ENCODE data around the gene CTNNA3. TPM values are rescaled to one million over a fixed set of nuclear protein-coding genes. Genes with fewer than 3 reads are reported as not detected.

The CTNNA3 gene
- total and polyA plus RNA-seq, 2 donors (not counting 3 experiments of a cell fraction or from before 2014, with no cell fraction given), result not detected

DNA sequence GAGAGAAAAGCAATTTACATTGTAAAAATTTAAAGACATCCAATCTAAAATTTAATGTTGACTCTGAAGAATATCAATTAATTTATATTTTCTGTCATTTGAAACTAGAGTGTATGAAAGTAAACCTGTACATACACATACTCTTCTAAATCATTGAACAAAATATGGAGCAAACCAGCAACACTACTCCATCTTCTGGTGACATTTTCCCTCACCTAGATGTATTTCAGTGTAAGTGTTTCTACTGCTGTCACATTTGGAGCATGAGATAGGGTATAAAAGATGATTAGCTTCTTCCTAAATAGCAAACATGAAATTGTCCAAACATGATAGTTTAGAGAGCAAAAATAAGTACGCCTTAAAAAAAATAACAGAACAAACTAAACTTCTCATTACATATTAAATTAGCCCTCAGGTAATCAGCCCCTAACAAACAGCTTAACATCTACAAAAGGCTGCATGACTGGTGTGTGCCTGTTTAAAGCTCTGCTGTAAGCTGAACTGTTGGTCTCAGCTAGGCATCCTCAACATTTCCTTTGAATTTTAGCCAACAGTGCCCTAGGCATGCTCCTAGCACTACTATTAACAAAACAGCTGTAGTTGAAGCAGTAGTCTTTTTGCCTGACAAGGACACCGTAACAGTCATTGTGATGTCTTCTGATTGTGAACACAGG lies 189.8 kb downstream of the CTNNA3 start:
- CTCF ChIA-PET, result interaction anchor here (2.8 kb wide), 1 partner anchor 15 kb away, joined by 15 read pairs; no protein-coding TSS in a partner anchor
- H3K9me3 ChIP-seq (replicated peaks; ENCODE audit: control insufficient read depth, insufficient read depth, low read length), result no peaks in the 10 kb centered on the region
- H3K36me3 ChIP-seq (ENCODE audit: control insufficient read depth in 2 of 2, extremely low read depth in 1 of 2, insufficient read depth in 2 of 2, low read length in 2 of 2), result no peaks in the 10 kb centered on the region
- POLR2A ChIA-PET, result no interaction called here
- dilution Hi-C loops (cut with MboI; ENCODE audit: extremely low pct_ligation_motif_present, low sequenced_read_pairs) (no loop called here), intact Hi-C loops (cut with micrococcal nuclease) (no loop called here)
- H3K4me1 ChIP-seq (ENCODE audit: control insufficient read depth, extremely low read depth, insufficient read depth, low read length), result no peaks in the 10 kb centered on the region
- no peaks in the 10 kb centered on the region for H3K9me1 ChIP-seq (replicated peaks; ENCODE audit: control insufficient read depth, extremely low read depth, insufficient read depth, low read length)
- no peak overlapping the region for H3K27ac ChIP-seq (ENCODE audit: insufficient read depth, low read depth, low read length)
- H4K20me1 ChIP-seq (replicated peaks; ENCODE audit: control insufficient read depth, extremely low read depth, insufficient read depth, low read length), result no peaks in the 10 kb centered on the region
- H2AFZ ChIP-seq (ENCODE audit: low read depth, low read length), result no peak overlapping the region
- no peak overlapping the region for H3K4me3 ChIP-seq (replicated peaks in 1 of 3; ENCODE audit: insufficient read depth in 1 of 3, low read depth in 1 of 3, low read length in 3 of 3)
- FAIRE-seq (no peak), DNase-seq (ENCODE audit: low read depth, low spot score) (no peak)
- no peak overlapping the region for H3K9ac ChIP-seq (replicated peaks; ENCODE audit: extremely low read depth, insufficient read depth, low read length)
- BruUV-seq (replicated peaks), result no TSS peak
- TF ChIP-seq POLR2AphosphoS5 (IDR thresholded peaks at IDR 0.05; ENCODE audit: insufficient read depth, low read depth, low read length) (no peak), MYC (IDR thresholded peaks at IDR 0.05; ENCODE audit: low read depth, low read length) (no peak), POLR2A (IDR thresholded peaks at IDR 0.05; ENCODE audit: low read depth, low read length) (no peak), JUN (IDR thresholded peaks at IDR 0.05; ENCODE audit: borderline replicate concordance, insufficient read depth, insufficient read length, low read depth) (no peak)
- TF ChIP-seq, protein P1, sequence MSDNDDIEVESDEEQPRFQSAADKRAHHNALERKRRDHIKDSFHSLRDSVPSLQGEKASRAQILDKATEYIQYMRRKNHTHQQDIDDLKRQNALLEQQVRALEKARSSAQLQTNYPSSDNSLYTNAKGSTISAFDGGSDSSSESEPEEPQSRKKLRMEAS (IDR thresholded peaks at IDR 0.05; ENCODE audit: insufficient read depth, insufficient read length), result no peak
- TF ChIP-seq, protein P2, sequence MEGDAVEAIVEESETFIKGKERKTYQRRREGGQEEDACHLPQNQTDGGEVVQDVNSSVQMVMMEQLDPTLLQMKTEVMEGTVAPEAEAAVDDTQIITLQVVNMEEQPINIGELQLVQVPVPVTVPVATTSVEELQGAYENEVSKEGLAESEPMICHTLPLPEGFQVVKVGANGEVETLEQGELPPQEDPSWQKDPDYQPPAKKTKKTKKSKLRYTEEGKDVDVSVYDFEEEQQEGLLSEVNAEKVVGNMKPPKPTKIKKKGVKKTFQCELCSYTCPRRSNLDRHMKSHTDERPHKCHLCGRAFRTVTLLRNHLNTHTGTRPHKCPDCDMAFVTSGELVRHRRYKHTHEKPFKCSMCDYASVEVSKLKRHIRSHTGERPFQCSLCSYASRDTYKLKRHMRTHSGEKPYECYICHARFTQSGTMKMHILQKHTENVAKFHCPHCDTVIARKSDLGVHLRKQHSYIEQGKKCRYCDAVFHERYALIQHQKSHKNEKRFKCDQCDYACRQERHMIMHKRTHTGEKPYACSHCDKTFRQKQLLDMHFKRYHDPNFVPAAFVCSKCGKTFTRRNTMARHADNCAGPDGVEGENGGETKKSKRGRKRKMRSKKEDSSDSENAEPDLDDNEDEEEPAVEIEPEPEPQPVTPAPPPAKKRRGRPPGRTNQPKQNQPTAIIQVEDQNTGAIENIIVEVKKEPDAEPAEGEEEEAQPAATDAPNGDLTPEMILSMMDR (IDR thresholded peaks at IDR 0.05; ENCODE audit: extremely low read depth in 1 of 2, insufficient read depth in 1 of 2, low read depth in 1 of 2, low read length in 2 of 2), result no peak
- H3K79me2 ChIP-seq (ENCODE audit: control insufficient read depth, insufficient read depth, low read length), result no peaks in the 10 kb centered on the region
- H3K4me2 ChIP-seq (ENCODE audit: insufficient read depth, low read length), result no peak overlapping the region
- no peaks in the 10 kb centered on the region for H3K27me3 ChIP-seq (ENCODE audit: control insufficient read depth in 2 of 2, insufficient read depth in 2 of 2, low read length in 2 of 2)
